Panc1 (cell line): ENCODE results near the gene HOXD13. TPM values are rescaled to one million over a fixed set of nuclear protein-coding genes. Genes with fewer than 3 reads are reported as not detected.

Experiments used
- ATAC-seq: fragments of 200-7000 bp; cut with Tn5 transposase; 2 replicates; pipeline ENCODE4 v1.9.1; 2020; ENCODE audit warnings: mild to moderate bottlenecking, moderate library complexity
- BruUV-seq: library from RNA; stranded (reverse); fragments of 400-500 nt; replicated peaks from 2 replicates; lab custom pipeline; 2021; lab: Mats Ljungman, UMichigan
- CTCF ChIA-PET: fragments of 300-600 bp; sonication (Branson Sonifier 250); formaldehyde crosslinking; loops from one replicate; lab custom pipeline; 2022; ENCODE audit warnings: antibody characterized with exemption; lab: Charles Lee
- POLR2A ChIA-PET: fragments of 300-600 bp; sonication (Branson Sonifier 250); formaldehyde crosslinking; loops from one replicate; lab custom pipeline; 2022; ENCODE audit warnings: antibody characterized with exemption; lab: Charles Lee
- DNase-seq: peaks from one replicate; pipeline ENCODE4 v3.0.0-alpha.2; 2010; ENCODE audit warnings: low read depth, low spot score
- H3K27ac ChIP-seq: 2 replicates; pipeline ENCODE4 v1.5.1; 2011; ENCODE audit warnings: mild to moderate bottlenecking, low read length, inconsistent platforms
- H3K27me3 ChIP-seq: fragments of 200-500 bp; sonication (Bioruptor generic); 2 replicates; pipeline ENCODE4 v1.6.0; 2014; ENCODE audit warnings: low read length, inconsistent platforms; ENCODE audit not compliant: control insufficient read depth, insufficient read depth
- H3K36me3 ChIP-seq: fragments of 200-500 bp; sonication (Bioruptor generic); 2 replicates; pipeline ENCODE4 v1.5.1; 2014; ENCODE audit warnings: inconsistent platforms, mild to moderate bottlenecking, low read length, moderate library complexity; ENCODE audit not compliant: control insufficient read depth, insufficient read depth
- H3K4me1 ChIP-seq: 2 replicates; pipeline ENCODE4 v1.5.1; 2011; ENCODE audit warnings: inconsistent platforms, mild to moderate bottlenecking, low read length, moderate library complexity; ENCODE audit not compliant: control insufficient read depth, insufficient read depth
- H3K4me3 ChIP-seq, 2 experiments: 2 replicates each; pipeline ENCODE4 v1.5.1; 2011 to 2012; ENCODE audit warnings: low read depth in 2 of 2, low read length in 2 of 2, mild to moderate bottlenecking in 2 of 2, inconsistent platforms in 1 of 2, moderate library complexity in 1 of 2
- H3K9me3 ChIP-seq: fragments of 200-500 bp; sonication (Bioruptor generic); 2 replicates; pipeline ENCODE4 v1.5.1; 2014; ENCODE audit warnings: low read depth, mild to moderate bottlenecking, inconsistent platforms, low read length, moderate library complexity; ENCODE audit not compliant: control insufficient read depth, insufficient read depth
- POLR2AphosphoS5 ChIP-seq: IDR thresholded peaks from 2 replicates; pipeline ENCODE4 v1.6.1; 2012; ENCODE audit warnings: mild to moderate bottlenecking, low read depth, low read length, moderate library complexity
- SIN3A ChIP-seq: IDR thresholded peaks from 2 replicates; pipeline ENCODE4 v1.6.1; 2012; ENCODE audit warnings: low read depth, mild to moderate bottlenecking, low read length, moderate library complexity, borderline replicate concordance; ENCODE audit not compliant: insufficient read depth
- TCF7L2 ChIP-seq: IDR thresholded peaks from 2 replicates; pipeline ENCODE4 v1.6.1; 2011; ENCODE audit warnings: mild to moderate bottlenecking, low read depth, low read length, inconsistent platforms
- in situ Hi-C: cut with HindIII; loops from 2 replicates; pipeline ENCODE4 v1.10.0; 2016; ENCODE audit warnings: low sequenced_read_pairs, low pct_unique_long_range_greater_than_20kb
- intact Hi-C: fragments of 100-400 bp; cut with micrococcal nuclease; formaldehyde crosslinking; loops from one replicate; pipeline ENCODE4 v1.10.0; 2022; ENCODE audit not compliant: unreplicated experiment
- total RNA-seq: library from RNA; stranded (reverse); gene quantifications from one replicate; pipeline ENCODE4 v1.2.1, GENCODE V29; 2021; ENCODE audit not compliant: unreplicated experiment
- TF ChIP-seq, protein P1 (sequence below), 2 experiments: IDR thresholded peaks; 2 replicates each; pipeline ENCODE4 v1.6.1; 2011 to 2012; ENCODE audit warnings: low read depth in 2 of 2, control low read depth in 1 of 2, low read length in 1 of 2, mild to moderate bottlenecking in 1 of 2, moderate library complexity in 1 of 2; ENCODE audit not compliant: insufficient read depth in 1 of 2
- TF ChIP-seq, protein P2 (sequence below): fragments of 450-650 bp; IDR thresholded peaks from 2 replicates; pipeline ENCODE4 v1.5.1; 2017; ENCODE audit warnings: mild to moderate bottlenecking

The HOXD13 gene
- total RNA-seq, 1 experiment from 2014 or later = not detected

DNA sequence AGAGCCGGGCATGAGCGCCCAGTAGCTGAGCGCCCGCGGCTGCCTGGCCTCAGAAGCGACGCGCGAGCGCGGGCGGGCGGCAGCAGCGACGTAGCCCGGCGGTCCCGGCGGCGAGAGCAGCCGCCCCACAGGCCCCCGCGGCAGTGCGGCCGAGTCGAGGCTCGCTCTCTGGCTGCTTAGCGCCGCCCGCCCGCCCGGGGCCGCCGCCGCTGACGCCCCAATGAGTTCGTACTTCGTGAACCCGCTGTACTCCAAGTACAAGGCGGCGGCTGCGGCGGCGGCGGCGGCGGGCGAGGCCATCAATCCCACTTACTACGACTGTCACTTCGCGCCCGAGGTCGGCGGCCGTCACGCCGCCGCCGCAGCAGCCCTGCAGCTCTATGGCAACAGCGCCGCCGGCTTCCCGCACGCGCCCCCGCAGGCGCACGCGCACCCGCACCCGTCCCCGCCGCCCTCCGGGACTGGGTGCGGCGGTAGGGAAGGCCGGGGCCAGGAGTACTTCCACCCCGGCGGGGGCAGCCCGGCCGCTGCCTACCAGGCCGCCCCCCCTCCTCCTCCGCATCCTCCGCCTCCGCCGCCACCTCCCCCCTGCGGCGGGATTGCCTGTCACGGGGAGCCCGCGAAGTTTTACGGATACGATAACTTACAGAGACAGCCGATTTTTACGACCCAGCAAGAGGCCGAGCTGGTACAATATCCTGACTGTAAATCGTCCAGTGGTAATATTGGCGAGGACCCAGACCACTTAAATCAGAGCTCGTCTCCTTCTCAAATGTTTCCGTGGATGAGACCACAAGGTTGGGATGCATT is 37.8 kb downstream of the HOXD13 start:
- Histone ChIP-seq H3K9me3 (no peaks in the 10 kb centered on the region), H3K4me3 (peak overlapping the region in 1 of 2 experiments; percentile 31; a peak in 1 of 4 replicates), H3K4me1 (peaks cover 19% of the 10 kb centered on the region), H3K27ac (no peak overlapping the region), H3K27me3 (no peaks in the 10 kb centered on the region), H3K36me3 (no peaks in the 10 kb centered on the region)
- ChIA-PET POLR2A (no interaction called here), CTCF (no interaction called here)
- intact Hi-C loops = no loop called here
- DNase-seq (no peak), ATAC-seq (no peak)
- in situ Hi-C loops = no loop called here
- TF ChIP-seq, protein P1, sequence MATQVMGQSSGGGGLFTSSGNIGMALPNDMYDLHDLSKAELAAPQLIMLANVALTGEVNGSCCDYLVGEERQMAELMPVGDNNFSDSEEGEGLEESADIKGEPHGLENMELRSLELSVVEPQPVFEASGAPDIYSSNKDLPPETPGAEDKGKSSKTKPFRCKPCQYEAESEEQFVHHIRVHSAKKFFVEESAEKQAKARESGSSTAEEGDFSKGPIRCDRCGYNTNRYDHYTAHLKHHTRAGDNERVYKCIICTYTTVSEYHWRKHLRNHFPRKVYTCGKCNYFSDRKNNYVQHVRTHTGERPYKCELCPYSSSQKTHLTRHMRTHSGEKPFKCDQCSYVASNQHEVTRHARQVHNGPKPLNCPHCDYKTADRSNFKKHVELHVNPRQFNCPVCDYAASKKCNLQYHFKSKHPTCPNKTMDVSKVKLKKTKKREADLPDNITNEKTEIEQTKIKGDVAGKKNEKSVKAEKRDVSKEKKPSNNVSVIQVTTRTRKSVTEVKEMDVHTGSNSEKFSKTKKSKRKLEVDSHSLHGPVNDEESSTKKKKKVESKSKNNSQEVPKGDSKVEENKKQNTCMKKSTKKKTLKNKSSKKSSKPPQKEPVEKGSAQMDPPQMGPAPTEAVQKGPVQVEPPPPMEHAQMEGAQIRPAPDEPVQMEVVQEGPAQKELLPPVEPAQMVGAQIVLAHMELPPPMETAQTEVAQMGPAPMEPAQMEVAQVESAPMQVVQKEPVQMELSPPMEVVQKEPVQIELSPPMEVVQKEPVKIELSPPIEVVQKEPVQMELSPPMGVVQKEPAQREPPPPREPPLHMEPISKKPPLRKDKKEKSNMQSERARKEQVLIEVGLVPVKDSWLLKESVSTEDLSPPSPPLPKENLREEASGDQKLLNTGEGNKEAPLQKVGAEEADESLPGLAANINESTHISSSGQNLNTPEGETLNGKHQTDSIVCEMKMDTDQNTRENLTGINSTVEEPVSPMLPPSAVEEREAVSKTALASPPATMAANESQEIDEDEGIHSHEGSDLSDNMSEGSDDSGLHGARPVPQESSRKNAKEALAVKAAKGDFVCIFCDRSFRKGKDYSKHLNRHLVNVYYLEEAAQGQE (IDR thresholded peaks at IDR 0.05; ENCODE audit: insufficient read depth in 1 of 2, low read depth in 2 of 2, low read length in 1 of 2) = no peak
- TF ChIP-seq TCF7L2 (no peak), SIN3A (no peak), POLR2AphosphoS5 (no peak)
- TF ChIP-seq, protein P2, sequence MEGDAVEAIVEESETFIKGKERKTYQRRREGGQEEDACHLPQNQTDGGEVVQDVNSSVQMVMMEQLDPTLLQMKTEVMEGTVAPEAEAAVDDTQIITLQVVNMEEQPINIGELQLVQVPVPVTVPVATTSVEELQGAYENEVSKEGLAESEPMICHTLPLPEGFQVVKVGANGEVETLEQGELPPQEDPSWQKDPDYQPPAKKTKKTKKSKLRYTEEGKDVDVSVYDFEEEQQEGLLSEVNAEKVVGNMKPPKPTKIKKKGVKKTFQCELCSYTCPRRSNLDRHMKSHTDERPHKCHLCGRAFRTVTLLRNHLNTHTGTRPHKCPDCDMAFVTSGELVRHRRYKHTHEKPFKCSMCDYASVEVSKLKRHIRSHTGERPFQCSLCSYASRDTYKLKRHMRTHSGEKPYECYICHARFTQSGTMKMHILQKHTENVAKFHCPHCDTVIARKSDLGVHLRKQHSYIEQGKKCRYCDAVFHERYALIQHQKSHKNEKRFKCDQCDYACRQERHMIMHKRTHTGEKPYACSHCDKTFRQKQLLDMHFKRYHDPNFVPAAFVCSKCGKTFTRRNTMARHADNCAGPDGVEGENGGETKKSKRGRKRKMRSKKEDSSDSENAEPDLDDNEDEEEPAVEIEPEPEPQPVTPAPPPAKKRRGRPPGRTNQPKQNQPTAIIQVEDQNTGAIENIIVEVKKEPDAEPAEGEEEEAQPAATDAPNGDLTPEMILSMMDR = no peak
- BruUV-seq = no TSS peak

DNA sequence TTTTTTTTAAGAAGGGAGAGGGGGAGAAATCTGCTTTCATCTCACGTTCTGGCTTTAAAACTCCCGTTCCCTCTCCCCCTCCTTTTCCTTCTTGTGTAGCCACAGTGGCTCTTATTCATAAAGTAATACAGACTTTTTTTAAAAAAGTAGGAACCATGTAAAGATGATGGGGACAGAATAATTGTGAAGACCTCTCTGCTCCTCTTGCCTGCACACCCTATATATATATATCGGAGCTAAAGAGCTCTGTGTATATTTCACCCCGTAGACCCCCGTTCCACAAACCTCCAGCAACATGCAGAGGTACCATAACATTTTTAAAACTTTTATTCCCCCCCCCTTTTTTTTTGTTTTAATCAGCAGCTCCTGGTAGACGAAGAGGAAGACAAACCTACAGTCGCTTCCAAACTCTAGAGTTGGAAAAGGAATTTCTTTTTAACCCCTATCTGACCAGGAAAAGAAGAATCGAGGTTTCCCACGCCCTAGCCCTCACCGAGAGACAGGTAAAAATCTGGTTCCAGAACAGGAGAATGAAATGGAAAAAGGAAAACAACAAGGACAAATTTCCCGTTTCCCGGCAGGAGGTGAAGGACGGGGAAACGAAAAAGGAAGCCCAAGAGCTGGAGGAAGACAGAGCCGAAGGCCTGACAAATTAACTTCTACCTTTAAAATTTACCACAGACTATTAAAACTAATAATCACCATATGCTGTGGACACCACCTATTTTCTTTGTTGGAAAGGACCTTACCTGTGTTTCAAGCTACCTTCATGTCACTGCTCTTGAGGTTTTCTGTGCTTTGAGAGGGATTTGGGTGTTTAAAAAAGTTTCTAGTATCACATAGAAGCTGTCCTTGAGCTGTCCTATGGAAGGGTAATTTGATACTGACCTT is 38.7 kb downstream of the HOXD13 start:
- no peaks in the 10 kb centered on the region for H3K36me3 ChIP-seq
- no peaks in the 10 kb centered on the region for H3K9me3 ChIP-seq
- ATAC-seq (no peak), DNase-seq (no peak)
- intact Hi-C loops (no loop called here), in situ Hi-C loops (no loop called here)
- H3K4me1 ChIP-seq = peaks cover 21% of the 10 kb centered on the region
- peak overlapping the region in 1 of 2 experiments; percentile 31; a peak in 1 of 4 replicates for H3K4me3 ChIP-seq
- POLR2A ChIA-PET = no interaction called here
- BruUV-seq = no TSS peak
- TF ChIP-seq SIN3A (no peak), TCF7L2 (no peak), POLR2AphosphoS5 (no peak)
- TF ChIP-seq, protein P1 (IDR thresholded peaks at IDR 0.05; ENCODE audit: insufficient read depth in 1 of 2, low read depth in 2 of 2, low read length in 1 of 2) = no peak
- TF ChIP-seq, protein P2 = no peak
- H3K27me3 ChIP-seq = no peaks in the 10 kb centered on the region
- H3K27ac ChIP-seq = no peak overlapping the region
- CTCF ChIA-PET = interaction anchor here (1.7 kb wide), 1 partner anchor 324 kb away, joined by 18 read pairs; no protein-coding TSS in a partner anchor
